Measurements from ENCODE around the gene MOV10.
"Not testable (repeated sequence)": the region's sequence is repeated elsewhere in the genome, so short reads cannot be mapped to it uniquely, and the experiment has no call there.

DNA sequence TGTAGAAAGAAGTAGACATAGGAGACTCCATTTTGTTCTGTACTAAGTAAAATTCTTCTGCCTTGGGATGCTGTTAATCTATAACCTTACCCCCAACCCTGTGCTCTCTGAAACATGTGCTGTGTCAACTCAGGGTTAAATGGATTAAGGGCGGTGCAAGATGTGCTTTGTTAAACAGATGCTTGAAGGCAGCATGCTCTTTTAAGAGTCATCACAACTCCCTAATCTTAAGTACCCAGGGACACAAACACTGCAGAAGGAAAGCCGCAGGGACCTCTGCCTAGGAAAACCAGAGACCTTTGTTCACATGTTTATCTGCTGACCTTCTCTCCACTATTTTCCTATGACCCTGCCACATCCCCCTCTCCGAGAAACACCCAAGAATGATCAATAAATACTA is 54.6 kb downstream of the MOV10 start:
- TF ChIP-seq, protein P1, sequence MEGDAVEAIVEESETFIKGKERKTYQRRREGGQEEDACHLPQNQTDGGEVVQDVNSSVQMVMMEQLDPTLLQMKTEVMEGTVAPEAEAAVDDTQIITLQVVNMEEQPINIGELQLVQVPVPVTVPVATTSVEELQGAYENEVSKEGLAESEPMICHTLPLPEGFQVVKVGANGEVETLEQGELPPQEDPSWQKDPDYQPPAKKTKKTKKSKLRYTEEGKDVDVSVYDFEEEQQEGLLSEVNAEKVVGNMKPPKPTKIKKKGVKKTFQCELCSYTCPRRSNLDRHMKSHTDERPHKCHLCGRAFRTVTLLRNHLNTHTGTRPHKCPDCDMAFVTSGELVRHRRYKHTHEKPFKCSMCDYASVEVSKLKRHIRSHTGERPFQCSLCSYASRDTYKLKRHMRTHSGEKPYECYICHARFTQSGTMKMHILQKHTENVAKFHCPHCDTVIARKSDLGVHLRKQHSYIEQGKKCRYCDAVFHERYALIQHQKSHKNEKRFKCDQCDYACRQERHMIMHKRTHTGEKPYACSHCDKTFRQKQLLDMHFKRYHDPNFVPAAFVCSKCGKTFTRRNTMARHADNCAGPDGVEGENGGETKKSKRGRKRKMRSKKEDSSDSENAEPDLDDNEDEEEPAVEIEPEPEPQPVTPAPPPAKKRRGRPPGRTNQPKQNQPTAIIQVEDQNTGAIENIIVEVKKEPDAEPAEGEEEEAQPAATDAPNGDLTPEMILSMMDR (IDR thresholded peaks at IDR 0.05; ENCODE audit: low read length) = not testable (repeated sequence)
- TF ChIP-seq EZH2 (optimal IDR thresholded peaks at IDR 0.05; ENCODE audit: low read depth, low read length) = not testable (repeated sequence)
